HG03457 (cell line): Measurements from ENCODE around the gene WDR73.

ENCODE experiments used
- ATAC-seq: cut with Tn5 transposase; IDR thresholded peaks from one replicate; pipeline ENCODE4 v1.9.1; 2021; ENCODE audit warnings: moderate number of reproducible peaks; ENCODE audit not compliant: unreplicated experiment

The WDR73 gene

GRCh38 chr15:84590406-84590805 lies 63.7 kb downstream of the WDR73 start:
- ATAC-seq, result no peak
